Stimulated activated CD4-positive, alpha-beta T cell treated with anti-CD3 and anti-CD28 coated beads, Interleukin-4, amount 100 ng/mL, for 1 hour (primary cell): ENCODE data around the gene FTO.
"Not testable (repeated sequence)": the region's sequence is repeated elsewhere in the genome, so short reads cannot be mapped to it uniquely, and the experiment has no call there.

Experiments
- DNase-seq: peaks from one replicate; pipeline ENCODE4 v3.0.0-alpha.2; 2020

FTO gene

GRCh38 chr16:53703590-53704444, at the start of gene FTO, which contains the start of gene RPGRIP1L:
FTO (plus strand) TSS chr16:53704156.
RPGRIP1L (minus strand) TSS chr16:53703859; CDS start chr16:53700723, 3,136 bp downstream.
- peak; percentile 96 for DNase-seq

GRCh38 chr16:53654946-53655345, 49.0 kb upstream of the FTO start:
- no peak for DNase-seq

GRCh38 chr16:53662072-53662471, 41.9 kb upstream of the FTO start:
- DNase-seq = no peak

DNA sequence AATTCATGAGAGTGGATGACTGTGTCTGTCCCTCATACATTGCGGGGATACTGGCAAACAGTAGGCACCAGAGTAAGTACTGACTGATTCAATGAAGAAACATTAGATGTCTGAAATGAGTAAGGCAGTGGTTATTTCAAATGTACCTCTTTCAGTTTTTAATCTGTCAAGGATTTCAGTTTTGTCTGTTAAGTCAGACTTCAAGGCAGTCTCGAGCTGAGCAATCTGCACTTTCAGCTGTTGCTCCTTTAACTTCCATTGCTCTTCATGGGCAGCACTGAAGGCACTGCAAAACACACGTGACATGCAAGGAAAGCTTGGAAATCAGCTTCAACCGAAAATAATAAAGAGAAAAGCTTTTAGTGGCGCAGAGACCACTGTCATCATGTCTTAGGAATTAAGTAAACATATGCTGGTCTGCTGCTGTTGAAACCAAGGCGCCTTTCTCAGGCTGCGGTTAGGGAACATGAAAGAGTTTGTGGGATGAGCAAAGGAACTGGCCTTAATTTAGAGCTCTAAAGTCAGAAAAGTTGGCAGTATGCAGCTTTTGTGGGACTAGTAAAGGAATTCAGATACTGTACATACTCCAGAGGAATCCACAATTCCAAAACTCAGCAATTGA, 39.1 kb upstream of the FTO start:
- no peak for DNase-seq

- no peak for DNase-seq
These were observed 37.1 kb upstream of the FTO start for GRCh38 chr16:53666786-53667415.

DNA sequence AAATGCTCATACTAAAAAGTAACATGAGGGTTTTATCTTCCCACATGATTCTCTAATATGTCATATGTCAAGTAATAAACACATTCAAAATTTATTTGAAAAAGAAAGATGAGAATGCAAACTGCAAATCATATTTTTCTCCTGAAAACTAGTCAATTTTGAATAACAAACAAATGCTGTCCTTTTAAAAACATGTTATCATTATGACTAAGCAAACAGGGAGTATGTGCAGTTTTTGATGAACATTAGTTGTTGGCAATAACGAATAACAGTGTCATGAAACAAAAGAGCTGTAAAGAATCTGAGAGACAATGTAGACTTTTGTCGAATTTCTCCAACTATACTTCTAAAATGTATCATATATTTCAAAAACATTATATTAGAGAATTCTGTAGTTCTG, 35.1 kb upstream of the FTO start:
- no peak for DNase-seq

GRCh38 chr16:53672461-53672860, 31.5 kb upstream of the FTO start:
- DNase-seq = no peak

DNA sequence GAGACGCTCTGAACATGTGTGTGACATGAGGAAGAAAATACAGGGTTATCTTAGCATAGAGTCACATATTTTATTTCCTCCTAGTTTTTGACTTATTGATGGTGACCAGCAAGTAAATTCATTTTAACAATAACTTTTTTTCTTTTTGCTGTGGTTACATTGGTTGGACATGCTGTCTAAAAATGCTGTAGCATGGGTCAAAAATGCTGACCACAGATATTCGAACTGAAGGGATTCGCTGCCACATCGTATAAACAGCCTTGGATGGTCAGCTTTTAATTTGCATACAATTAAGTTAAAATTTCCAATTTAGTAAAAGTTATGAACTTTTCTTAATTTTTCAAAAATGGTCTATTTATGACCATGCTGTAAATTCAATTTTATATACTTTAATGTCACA, 30.8 kb upstream of the FTO start:
- DNase-seq = no peak

DNA sequence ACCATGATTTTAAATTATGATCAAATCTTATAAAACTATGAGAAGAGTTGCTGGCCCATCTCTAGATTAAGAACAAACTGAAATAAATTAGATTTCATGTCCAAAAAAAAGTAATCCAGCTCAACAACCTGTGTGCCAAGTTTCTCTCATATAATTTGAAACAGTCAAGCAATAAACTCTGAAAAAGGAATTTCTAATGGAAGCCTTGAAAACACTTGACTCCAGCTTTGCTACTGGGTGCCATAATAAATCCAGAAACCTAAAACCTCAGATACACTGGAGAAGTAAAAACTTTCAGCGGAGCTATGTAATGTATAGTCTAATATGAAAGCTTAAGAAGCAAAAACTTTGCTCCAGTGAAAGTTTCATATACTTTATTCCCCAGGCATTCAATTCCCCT, 25.8 kb upstream of the FTO start:
- no peak for DNase-seq

DNA sequence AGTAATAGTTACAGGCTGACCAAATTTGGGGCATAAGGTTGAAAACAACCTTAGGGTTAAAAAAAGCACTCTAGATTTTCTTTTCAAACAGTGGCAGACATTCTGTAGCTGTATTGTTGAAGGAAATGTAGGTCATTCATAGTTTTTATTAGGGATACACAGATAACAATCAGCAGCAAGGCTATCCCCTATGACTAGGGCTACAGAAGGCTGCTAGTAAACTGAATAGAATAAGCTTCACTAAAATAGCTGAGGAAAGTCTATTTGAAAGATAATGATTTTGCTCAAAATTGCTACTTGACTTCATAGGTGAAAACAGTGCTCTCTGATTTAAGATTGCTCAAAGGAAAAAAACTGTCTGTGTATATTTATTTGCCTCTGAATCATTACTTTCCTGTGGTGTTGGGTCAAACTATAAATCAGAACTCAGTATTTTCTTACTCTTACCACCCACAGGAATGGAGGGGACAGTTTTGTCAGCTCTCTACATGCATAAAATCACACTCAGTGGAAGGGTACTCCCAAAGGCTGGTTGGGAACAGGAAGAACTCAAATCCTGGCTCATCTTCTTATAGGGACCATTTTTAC, 25.1 kb upstream of the FTO start:
- no peak for DNase-seq

- no peak for DNase-seq
These were observed 23.2 kb upstream of the FTO start for GRCh38 chr16:53680756-53681155.

- no peak for DNase-seq
These were observed 22.6 kb upstream of the FTO start for GRCh38 chr16:53681354-53681753.

DNA sequence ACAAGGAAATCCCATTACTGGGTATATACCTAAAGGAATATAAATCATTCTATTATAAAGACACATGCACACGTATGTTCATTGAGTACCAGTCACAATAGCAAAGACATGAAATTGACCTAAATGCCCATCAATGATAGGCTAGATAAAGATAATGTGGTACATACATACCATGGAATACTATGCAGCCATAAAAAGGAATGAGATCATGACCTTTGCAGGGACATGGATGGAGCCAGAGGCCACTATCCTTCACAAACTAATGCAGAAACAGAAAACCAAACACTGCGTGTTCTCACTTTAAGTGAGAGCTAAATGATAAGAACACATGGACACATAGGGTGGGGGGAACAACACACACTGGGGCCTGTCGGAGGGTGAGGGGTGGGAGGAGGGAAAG, 18.6 kb upstream of the FTO start:
- not testable (repeated sequence) for DNase-seq

DNA sequence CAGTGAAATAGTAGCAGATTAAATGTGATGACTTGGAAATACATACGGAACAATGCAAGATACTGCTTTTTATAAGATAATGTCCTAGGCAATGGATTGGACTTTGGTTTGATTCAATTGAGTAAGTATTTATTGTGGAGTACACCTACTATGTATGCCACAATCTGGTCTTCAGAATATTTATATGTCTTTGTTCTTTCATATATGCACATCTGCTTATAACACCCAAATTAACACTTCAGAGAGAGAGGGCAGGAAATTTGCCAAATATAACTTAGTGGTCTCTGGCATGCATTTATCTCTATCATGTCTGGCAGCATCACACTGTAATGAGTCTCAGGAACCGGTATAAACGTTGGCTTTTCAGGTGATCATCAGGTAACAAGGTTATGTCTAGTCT, 17.2 kb upstream of the FTO start:
- no peak for DNase-seq

- DNase-seq = no peak
These were observed 14.3 kb upstream of the FTO start for GRCh38 chr16:53689636-53690035.

DNA sequence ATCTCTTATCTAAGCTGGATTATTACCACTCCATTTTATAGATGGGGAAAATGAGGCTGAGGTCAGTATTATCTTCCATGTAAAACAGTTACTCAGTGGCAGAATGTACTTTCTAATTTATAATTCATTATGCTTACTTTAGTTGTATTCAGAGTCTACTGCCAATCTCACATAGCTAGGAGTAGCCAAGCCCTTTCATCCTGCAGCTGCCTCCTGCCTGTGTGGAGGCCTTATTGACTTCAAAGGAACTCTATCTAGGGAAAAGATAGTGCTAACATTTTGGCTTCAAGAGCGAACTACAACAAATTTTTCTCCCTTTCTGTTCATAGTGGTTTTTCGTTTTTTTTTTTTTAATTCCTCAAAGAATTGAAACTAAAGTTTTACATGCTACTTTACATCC, 13.2 kb upstream of the FTO start:
- no peak for DNase-seq

DNA sequence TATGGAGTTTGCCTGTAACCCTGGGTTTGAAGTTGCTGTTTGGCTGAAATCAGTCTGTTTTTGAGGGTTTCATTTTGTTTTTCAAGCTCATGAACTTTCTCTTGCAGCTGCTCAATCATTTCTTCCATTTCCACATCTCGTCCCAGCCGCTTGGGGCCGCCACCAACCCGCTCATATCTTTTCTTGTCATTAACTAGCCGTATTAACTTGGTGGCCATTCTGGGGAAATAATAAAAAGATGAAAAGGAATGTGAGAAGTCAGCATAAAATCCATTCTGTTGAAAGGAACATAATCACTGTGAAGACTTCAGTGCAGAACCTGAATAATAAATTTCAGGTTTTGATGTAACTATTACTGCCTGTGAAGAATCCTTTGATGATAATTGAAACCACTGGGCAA, 11.8 kb upstream of the FTO start:
- no peak for DNase-seq

DNA sequence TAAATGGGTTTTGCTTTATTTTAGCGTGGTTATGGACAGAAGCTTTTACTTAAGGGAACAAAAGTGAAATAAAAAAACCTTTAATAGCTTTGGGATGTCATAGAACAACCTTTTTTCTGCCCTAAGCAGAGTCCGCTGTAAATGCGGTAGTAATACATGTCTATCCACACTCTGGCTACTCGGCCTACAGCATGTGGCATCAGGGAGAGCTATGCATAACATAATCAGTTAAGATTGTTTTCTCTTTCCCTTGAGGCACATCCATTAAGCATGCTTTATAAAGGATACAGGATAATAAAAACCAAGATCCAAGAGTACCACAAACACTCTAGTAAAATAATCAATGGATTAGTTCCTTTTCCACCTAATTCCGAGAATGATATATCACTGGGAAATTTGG, 10.6 kb upstream of the FTO start:
- DNase-seq = no peak

- DNase-seq = no peak
These were observed 8.9 kb upstream of the FTO start for GRCh38 chr16:53695070-53695469.

DNA sequence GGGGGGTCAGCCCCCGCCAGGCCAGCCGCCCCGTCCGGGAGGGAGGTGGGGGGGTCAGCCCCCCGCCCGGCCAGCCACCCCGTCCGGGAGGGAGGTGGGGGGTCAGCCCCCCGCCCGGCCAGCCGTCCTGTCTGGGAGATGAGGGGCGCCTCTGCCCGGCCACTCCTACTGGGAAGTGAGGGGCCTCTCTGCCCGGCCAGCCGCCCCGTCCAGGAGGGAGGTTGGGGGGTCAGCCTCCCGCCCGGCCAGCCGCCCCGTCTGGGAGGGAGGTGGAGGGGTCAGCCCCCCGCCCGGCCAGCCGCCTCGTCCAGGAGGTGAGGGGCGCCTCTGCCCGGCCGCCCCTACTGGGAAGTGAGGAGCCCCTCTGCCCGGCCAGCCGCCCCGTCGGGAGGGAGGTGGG, 5.7 kb upstream of the FTO start:
- DNase-seq = not testable (repeated sequence)

GRCh38 chr16:53704445-53704813, 473 bp downstream of the FTO start:
- no peak for DNase-seq

DNA sequence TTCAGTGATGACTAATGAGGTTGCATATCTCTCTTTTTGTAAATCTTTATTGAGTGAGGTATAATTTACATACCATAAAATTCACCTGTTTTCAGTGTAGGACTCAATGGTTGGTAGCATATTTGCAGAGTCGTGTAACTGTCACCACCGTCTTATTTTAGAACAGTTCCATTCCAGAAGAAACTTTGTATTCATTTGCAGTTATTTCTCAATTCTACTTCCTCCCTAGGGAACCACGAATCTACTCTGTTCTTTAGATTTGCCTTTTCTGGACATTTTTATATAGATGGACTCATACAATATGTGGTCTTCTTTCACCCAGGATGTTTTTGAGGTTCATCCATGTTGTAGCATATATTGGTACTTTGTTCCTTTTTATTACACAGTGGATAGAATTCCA, 3.7 kb downstream of the FTO start:
- DNase-seq = no peak

- no peak for DNase-seq
These were observed 4.5 kb downstream of the FTO start for GRCh38 chr16:53708490-53708889.

DNA sequence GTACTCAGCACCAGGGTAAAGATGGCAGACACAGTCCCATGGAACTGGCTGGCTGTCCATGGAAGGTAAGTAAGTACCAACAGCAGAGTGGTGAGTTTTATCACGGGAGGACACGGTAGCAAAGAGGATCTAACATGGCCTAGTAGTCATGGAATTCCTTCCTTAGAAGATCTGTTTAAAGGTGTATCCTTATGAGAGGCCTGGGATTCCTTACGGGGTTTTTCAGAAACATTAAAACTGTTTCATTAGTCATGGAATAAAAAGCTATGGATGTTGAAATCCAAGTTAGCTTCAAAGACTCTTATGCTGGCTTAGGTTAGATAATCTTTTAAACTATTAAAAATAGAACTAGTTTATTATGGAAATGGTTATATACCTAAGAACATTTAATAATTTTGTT, 7.4 kb downstream of the FTO start:
- no peak for DNase-seq
